Uterus (tissue), 4 donors: Measurements from ENCODE around the gene IGHMBP2. TPM values are rescaled to one million over a fixed set of nuclear protein-coding genes. Genes with fewer than 3 reads are reported as not detected.

Experiments used
- DNase-seq, 2 donors: peaks; one replicate each; pipeline ENCODE4 v3.0.0-alpha.2; 2019 to 2020
- H3K27ac ChIP-seq, 2 donors: fragments of 200-600 bp; sonication (generic); 1 replicate in 1 of 2; 2 replicates in 1 of 2; pipeline ENCODE4 v1.5.1; 2016 to 2018
- H3K27me3 ChIP-seq, 2 donors: fragments of 200-600 bp; sonication (generic); one replicate each; pipeline ENCODE4 v1.5.1; 2018 to 2019; ENCODE audit warnings: control low read depth in 1 of 2
- H3K36me3 ChIP-seq, 2 donors: fragments of 200-600 bp; sonication (generic); one replicate each; pipeline ENCODE4 v1.5.1; 2019; ENCODE audit warnings: control low read depth in 1 of 2
- H3K4me1 ChIP-seq, 2 donors: fragments of 200-600 bp; sonication (generic); one replicate each; pipeline ENCODE4 v1.5.1; 2018 to 2019; ENCODE audit warnings: control low read depth in 1 of 2
- H3K4me3 ChIP-seq, 2 donors: fragments of 200-600 bp; sonication (generic); 1 replicate in 1 of 2; 2 replicates in 1 of 2; pipeline ENCODE4 v1.5.1; 2018 to 2019; ENCODE audit warnings: mild to moderate bottlenecking in 1 of 2
- H3K9me3 ChIP-seq, 2 donors: fragments of 200-600 bp; sonication (generic); one replicate each; pipeline ENCODE4 v1.5.1; 2019; ENCODE audit warnings: control low read depth in 1 of 2
- POLR2A ChIP-seq, 2 donors: fragments of 450-650 bp; IDR thresholded peaks; one replicate each; pipeline ENCODE4 v1.6.1; 2016; ENCODE audit warnings: antibody characterized with exemption in 2 of 2, mild to moderate bottlenecking in 1 of 2, moderate library complexity in 1 of 2
- intact Hi-C: fragments of 100-400 bp; cut with DNase I; formaldehyde crosslinking; loops from one replicate; pipeline ENCODE4 v1.15.1; 2023; ENCODE audit warnings: low total_unique reads
- total RNA-seq, 4 donors: library from RNA; depleted of rRNA in 3 of 4; stranded (reverse); fragments of >200 nt in 3 of 4; gene quantifications; one replicate each; pipeline versions ENCODE4 v1.1.0 to v1.2.4, GENCODE V29; 2014 to 2023
- TF ChIP-seq, protein P1 (sequence below), 4 experiments: fragments of 200-600 bp in 2 of 4; fragments of 450-650 bp in 2 of 4; sonication (generic) in 2 of 4; IDR thresholded peaks; one replicate each; pipeline ENCODE4 v1.5.1; 2016 to 2019; ENCODE audit warnings: antibody characterized with exemption in 4 of 4, mild to moderate bottlenecking in 2 of 4, moderate library complexity in 1 of 4
- donor health status: DM: yes; HTN: yes; CAD: no.

Gene IGHMBP2
- total RNA-seq, 4 donors from 2014 or later: 0.88 to 38.5 (median 19.9) TPM

DNA sequence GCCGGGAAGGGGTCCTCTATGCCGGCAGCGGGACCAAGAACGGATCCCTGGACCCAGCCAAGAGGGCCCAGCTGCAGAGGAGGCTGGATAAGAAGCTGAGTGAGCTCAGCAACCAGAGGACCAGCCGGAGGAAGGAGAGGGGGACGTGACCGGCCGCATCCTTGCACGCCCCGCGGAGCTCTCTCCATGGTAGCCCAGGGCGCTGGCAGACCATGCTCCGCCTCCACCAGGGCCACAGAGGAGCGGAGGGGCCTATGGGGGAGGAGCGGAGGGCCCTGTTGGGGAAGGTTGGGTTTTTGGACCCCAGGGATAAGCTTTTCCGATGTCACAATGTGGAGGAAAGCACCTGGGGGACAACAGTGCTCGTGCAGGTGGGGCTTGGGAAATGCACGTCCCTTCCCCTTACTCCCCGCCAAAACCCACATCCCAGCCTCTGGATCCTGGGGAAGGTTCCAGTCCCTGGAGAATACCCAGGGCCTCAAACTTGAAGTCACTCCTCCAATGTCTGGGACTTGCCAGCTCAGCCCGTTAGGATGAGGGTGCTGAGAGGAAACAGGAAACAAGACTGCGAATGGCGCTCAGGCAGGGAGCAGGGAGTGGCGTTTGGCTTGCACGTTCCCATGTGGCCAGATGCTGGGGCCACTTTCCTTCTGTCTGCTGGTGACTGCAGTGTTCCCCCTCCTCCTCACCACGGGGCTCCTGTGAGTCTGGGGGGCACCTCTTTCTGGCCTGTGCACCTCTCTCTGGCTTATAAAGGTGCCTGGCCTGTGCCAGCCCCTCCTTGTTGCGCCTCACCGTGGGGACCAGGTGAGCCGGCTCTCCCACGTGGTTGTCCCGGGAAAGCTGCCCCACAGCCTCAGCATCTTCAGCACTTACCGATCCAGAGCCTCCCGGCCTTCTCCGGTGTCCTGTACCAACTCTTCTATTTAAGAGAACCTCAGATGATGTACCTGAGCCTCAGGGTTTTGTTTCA lies 36.2 kb downstream of the IGHMBP2 start:
- Histone ChIP-seq H3K4me3 (no peak overlapping the region), H3K27me3 (no peaks in the 10 kb centered on the region), H3K4me1 (peaks cover 0 to 15% of the 10 kb centered on the region in 2 donors), H3K36me3 (no peaks in the 10 kb centered on the region), H3K27ac (peak overlapping the region in 1 of 2 donors; percentile 96), H3K9me3 (no peaks in the 10 kb centered on the region)
- TF ChIP-seq POLR2A (IDR thresholded peaks at IDR 0.05): no peak
- TF ChIP-seq, protein P1, sequence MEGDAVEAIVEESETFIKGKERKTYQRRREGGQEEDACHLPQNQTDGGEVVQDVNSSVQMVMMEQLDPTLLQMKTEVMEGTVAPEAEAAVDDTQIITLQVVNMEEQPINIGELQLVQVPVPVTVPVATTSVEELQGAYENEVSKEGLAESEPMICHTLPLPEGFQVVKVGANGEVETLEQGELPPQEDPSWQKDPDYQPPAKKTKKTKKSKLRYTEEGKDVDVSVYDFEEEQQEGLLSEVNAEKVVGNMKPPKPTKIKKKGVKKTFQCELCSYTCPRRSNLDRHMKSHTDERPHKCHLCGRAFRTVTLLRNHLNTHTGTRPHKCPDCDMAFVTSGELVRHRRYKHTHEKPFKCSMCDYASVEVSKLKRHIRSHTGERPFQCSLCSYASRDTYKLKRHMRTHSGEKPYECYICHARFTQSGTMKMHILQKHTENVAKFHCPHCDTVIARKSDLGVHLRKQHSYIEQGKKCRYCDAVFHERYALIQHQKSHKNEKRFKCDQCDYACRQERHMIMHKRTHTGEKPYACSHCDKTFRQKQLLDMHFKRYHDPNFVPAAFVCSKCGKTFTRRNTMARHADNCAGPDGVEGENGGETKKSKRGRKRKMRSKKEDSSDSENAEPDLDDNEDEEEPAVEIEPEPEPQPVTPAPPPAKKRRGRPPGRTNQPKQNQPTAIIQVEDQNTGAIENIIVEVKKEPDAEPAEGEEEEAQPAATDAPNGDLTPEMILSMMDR (IDR thresholded peaks at IDR 0.05): no peak
- intact Hi-C loops: no loop called here
- no peak for DNase-seq

DNA sequence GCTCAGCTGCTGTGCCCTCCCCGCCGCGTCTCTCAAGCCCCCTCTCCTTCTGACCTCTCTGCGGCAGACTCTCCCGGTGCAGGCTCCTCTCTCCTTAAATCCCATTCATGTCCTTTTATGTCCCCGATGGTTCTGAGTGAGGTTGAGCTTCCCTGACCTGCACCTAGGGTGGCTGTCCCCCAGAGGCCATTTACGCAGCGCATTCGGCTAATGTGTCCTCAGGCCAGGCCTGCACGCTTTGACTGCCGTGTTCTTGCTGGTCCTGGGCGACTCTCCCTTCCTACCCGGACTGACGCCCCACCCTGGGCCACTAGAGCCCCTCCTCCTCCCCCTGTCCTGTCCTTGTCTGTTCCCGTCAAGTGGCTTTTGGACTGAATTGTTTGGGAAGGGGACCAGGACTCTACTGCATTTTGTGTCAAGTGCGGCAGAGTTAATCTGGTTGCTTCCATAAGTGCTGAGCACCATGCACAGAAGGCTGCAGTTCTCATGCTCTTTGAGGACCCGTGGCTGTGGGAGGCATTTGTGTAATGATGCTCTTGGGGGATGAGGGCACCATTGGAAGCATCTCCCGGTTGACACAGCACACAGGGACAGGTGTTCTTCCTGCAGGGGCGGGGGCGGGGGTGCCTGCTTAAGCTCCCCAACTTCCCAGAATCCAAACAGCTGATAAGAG lies 37.1 kb downstream of the IGHMBP2 start:
- intact Hi-C loops: no loop called here
- Histone ChIP-seq H3K4me3 (no peak overlapping the region), H3K9me3 (no peaks in the 10 kb centered on the region), H3K27me3 (no peaks in the 10 kb centered on the region), H3K4me1 (peaks cover 0 to 15% of the 10 kb centered on the region in 2 donors), H3K36me3 (no peaks in the 10 kb centered on the region), H3K27ac (peak overlapping the region in 1 of 2 donors; percentile 96)
- DNase-seq: no peak
- TF ChIP-seq, protein P1 (IDR thresholded peaks at IDR 0.05): no peak
- no peak for TF ChIP-seq POLR2A (IDR thresholded peaks at IDR 0.05)

DNA sequence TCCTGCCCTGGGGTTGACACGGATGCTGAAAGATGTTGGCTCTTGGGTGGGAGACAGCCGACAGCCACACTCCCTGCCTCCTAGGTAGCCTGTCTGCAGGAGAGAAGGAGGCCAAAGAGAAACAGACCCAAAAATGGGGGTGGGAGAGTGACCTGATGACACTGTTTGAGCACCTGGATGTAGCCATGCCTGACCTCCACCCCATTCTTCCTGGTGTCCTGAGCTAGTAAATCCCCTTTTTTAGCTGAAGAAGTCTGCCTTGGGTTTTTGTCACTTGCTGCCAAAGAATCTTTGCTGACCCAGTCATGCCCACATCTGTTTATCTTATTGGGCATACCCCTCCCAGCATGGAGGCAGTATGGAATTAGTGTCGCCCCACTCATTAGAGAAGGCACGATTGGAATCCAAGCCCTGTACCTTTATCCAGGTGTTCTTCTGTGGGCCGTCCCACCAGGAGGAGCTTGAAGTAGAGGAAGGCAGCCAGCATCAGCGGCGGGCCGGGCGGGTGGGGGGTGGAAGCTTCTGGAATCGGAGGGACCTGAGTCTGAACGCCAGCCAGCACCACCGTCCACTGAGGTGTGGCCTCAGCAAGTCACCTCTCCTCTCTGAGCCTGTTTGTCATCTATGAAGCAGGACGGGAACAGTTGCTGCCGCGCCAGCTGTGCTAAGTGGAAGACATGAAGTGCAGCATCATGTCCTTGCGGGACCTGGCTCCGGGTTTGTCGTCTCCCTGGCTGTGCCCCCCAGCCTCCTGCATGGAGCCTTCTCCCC lies 37.8 kb downstream of the IGHMBP2 start:
- Histone ChIP-seq H3K27me3 (no peaks in the 10 kb centered on the region), H3K4me3 (no peak overlapping the region), H3K36me3 (no peaks in the 10 kb centered on the region), H3K27ac (peak overlapping the region; percentile 92 to 96), H3K9me3 (no peaks in the 10 kb centered on the region), H3K4me1 (peaks cover 0 to 15% of the 10 kb centered on the region in 2 donors)
- TF ChIP-seq, protein P1 (IDR thresholded peaks at IDR 0.05): no peak
- no peak for TF ChIP-seq POLR2A (IDR thresholded peaks at IDR 0.05)
- intact Hi-C loops: no loop called here
- DNase-seq: peak in 1 of 2 donors; percentile 41

DNA sequence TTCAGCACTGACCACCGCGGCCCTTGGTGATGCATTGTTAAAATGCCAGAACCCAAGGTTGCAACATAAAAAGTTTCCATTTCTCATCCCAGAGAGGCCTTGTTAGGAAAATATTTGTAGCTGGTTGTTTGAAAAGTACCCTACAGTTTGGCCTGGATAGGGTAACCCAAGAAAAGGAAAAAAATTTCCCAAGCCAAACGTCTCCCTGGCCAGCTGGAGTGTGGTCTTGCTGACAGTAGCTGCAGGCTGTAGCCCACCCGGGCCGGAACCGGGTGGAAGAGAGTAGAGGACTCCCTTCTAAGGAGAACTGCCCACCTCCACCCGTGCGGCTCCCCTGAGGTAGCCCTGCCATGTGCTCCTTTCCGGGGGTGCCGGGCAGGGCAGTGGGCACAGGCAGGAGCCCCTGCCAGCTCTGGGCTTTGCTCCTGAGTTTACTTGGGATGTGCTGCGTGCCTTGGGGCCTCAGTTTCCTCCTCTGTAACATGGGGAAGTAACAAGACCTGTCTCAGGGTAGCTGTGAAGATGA lies 38.5 kb downstream of the IGHMBP2 start:
- H3K36me3 ChIP-seq: no peaks in the 10 kb centered on the region
- peak overlapping the region; percentile 92 to 96 for H3K27ac ChIP-seq
- intact Hi-C loops: no loop called here
- H3K4me3 ChIP-seq: no peak overlapping the region
- TF ChIP-seq, protein P1 (IDR thresholded peaks at IDR 0.05): no peak
- no peak for TF ChIP-seq POLR2A (IDR thresholded peaks at IDR 0.05)
- H3K4me1 ChIP-seq: peaks cover 0 to 20% of the 10 kb centered on the region in 2 donors
- DNase-seq: no peak
- no peaks in the 10 kb centered on the region for H3K27me3 ChIP-seq
- no peaks in the 10 kb centered on the region for H3K9me3 ChIP-seq
